K562 (cell line): Measurements from ENCODE around the gene SPEF1. TPM values are rescaled to one million over a fixed set of nuclear protein-coding genes. Genes with fewer than 3 reads are reported as not detected.

ENCODE experiments used
- CHD7 ChIP-seq: fragments of 200-600 bp; sonication (generic); IDR thresholded peaks from one replicate; pipeline ENCODE4 v1.6.1; 2012; ENCODE audit warnings: mild to moderate bottlenecking, low read depth, low read length, inconsistent platforms
- EHMT2 ChIP-seq: fragments of 450-650 bp; IDR thresholded peaks from 2 replicates; pipeline ENCODE4 v1.6.1; 2018; ENCODE audit warnings: antibody characterized with exemption
- ELK3 ChIP-seq: fragments of 450-650 bp; formaldehyde crosslinking; IDR thresholded peaks from 2 replicates; pipeline ENCODE4 v1.4.0; 2020; ENCODE audit warnings: mild to moderate bottlenecking
- MITF ChIP-seq: IDR thresholded peaks from 2 replicates; pipeline ENCODE4 v1.6.1; 2014; ENCODE audit warnings: antibody characterized with exemption
- MNT ChIP-seq, 2 experiments: fragments of 450-650 bp; conservative IDR thresholded peaks; 2 replicates each; pipeline ENCODE4 v1.6.1; 2017; ENCODE audit warnings: mild to moderate bottlenecking in 2 of 2, moderate library complexity in 2 of 2
- NR2C1 ChIP-seq, 2 experiments: fragments of 450-650 bp; IDR thresholded peaks; 2 replicates each; pipeline ENCODE4 v1.6.1; 2017; ENCODE audit warnings: mild to moderate bottlenecking in 2 of 2, antibody characterized with exemption in 1 of 2, inconsistent platforms in 1 of 2, missing compliant biosample characterization in 1 of 2, missing genetic modification characterization in 1 of 2
- THRB ChIP-seq: fragments of 450-650 bp; formaldehyde crosslinking; conservative IDR thresholded peaks from 2 replicates; pipeline ENCODE4 v1.4.0; 2022; ENCODE audit warnings: mild to moderate bottlenecking, missing genetic modification characterization
- ZNF780A ChIP-seq: fragments of 250-450 bp; sonication (Bioruptor Pico); IDR thresholded peaks from 2 replicates; pipeline ENCODE4 v1.5.0; 2021; ENCODE audit warnings: mild to moderate bottlenecking
- polyA plus RNA-seq, 8 experiments: library from polyadenylated mRNA; depleted of rRNA in 4 of 8; stranded (reverse) in 5 of 8; unstranded in 3 of 8; fragments of >200 nt; fragmentation: Nextera tagmentation in 2 of 8; fragmentation: Illumina TruSeq in 1 of 8; extraction: Ambion mirVana in 2 of 8; extraction: Trizol in 1 of 8; gene quantifications; 2 replicates each; pipeline versions ENCODE4 v1.2.1 to v1.2.3, GENCODE V29; 2011 to 2014; ENCODE audit warnings: inconsistent platforms in 1 of 8, missing spikeins in 1 of 8
- total RNA-seq, 7 experiments: library from RNA; depleted of rRNA in 6 of 7; stranded (reverse); fragments of >200 nt in 6 of 7; fragmentation: Illumina TruSeq in 2 of 7; extraction: Trizol in 2 of 7; gene quantifications; 2 replicates each; pipeline versions ENCODE4 v1.2.1 to v1.2.3, GENCODE V29; 2011 to 2021; ENCODE audit warnings: low replicate concordance in 1 of 7

The SPEF1 gene
- total and polyA plus RNA-seq, 9 of the 15 experiments (the other 6 are each of a cell fraction or from before 2014, with no cell fraction given): not detected

- no peak for TF ChIP-seq CHD7
- TF ChIP-seq NR2C1 (IDR thresholded peaks at IDR 0.05): no peak
- TF ChIP-seq NR2C1 (tag; IDR thresholded peaks at IDR 0.05): no peak
- TF ChIP-seq ELK3 (CRISPR knock-in tag): no peak
- TF ChIP-seq ZNF780A (CRISPR knock-in tag): no peak
- no peak for TF ChIP-seq THRB (CRISPR knock-in tag)
- TF ChIP-seq MITF: no peak
- TF ChIP-seq EHMT2: no peak
- TF ChIP-seq MNT (conservative IDR thresholded peaks at IDR 0.05): no peak
These were observed 36.2 kb downstream of the SPEF1 start (continued) for GRCh38 chr20:3744806-3745685.
